Liver (tissue), 9 donors: ENCODE measurements around the gene TOR1A. TPM values are rescaled to one million over a fixed set of nuclear protein-coding genes. Genes with fewer than 3 reads are reported as not detected.

Source experiments
- DNase-seq: peaks from one replicate; pipeline ENCODE4 v3.0.0-alpha.2; 2017; ENCODE audit warnings: low spot score
- H3K27ac ChIP-seq, 2 donors: one replicate each; pipeline ENCODE4 v1.7.0; 2013; ENCODE audit warnings: inconsistent platforms in 2 of 2, low read length in 2 of 2, control low read depth in 1 of 2, low read depth in 1 of 2, mild to moderate bottlenecking in 1 of 2
- H3K27me3 ChIP-seq, 4 donors: one replicate each; pipeline versions ENCODE4 v1.6.1 to v1.7.0; 2013; ENCODE audit warnings: low read length in 3 of 4, inconsistent platforms in 1 of 4, mild to moderate bottlenecking in 1 of 4, moderate library complexity in 1 of 4; ENCODE audit not compliant: control insufficient read depth in 4 of 4, insufficient read depth in 4 of 4
- H3K36me3 ChIP-seq, 4 donors: one replicate each; pipeline versions ENCODE4 v1.6.1 to v1.7.0; 2013; ENCODE audit warnings: low read length in 3 of 4, mild to moderate bottlenecking in 3 of 4, low read depth in 1 of 4, moderate library complexity in 1 of 4; ENCODE audit not compliant: control insufficient read depth in 4 of 4, insufficient read depth in 3 of 4
- H3K4me1 ChIP-seq, 4 donors: one replicate each; pipeline versions ENCODE4 v1.6.1 to v1.7.0; 2013; ENCODE audit warnings: low read length in 3 of 4, mild to moderate bottlenecking in 3 of 4, moderate library complexity in 1 of 4; ENCODE audit not compliant: control insufficient read depth in 4 of 4, insufficient read depth in 4 of 4
- H3K4me3 ChIP-seq, 3 donors: one replicate each; pipeline versions ENCODE4 v1.6.1 to v1.7.0; 2013; ENCODE audit warnings: low read length in 3 of 3, control low read depth in 1 of 3, low read depth in 1 of 3, mild to moderate bottlenecking in 1 of 3
- H3K9ac ChIP-seq, 2 donors: one replicate each; pipeline ENCODE4 v1.7.0; 2013; ENCODE audit warnings: low read length in 2 of 2, mild to moderate bottlenecking in 2 of 2, moderate library complexity in 2 of 2, control low read depth in 1 of 2, low read depth in 1 of 2
- H3K9me3 ChIP-seq, 4 donors: one replicate each; pipeline versions ENCODE4 v1.6.1 to v1.7.0; 2013; ENCODE audit warnings: low read length in 3 of 4; ENCODE audit not compliant: control insufficient read depth in 4 of 4
- EGR1 ChIP-seq, 2 donors: IDR thresholded peaks; 2 replicates each; pipeline ENCODE4 v1.6.1; 2016 to 2018; ENCODE audit warnings: antibody characterized with exemption in 2 of 2, low read depth in 2 of 2
- FOXA1 ChIP-seq: IDR thresholded peaks from 2 replicates; pipeline ENCODE4 v1.6.1; 2016; ENCODE audit warnings: antibody characterized with exemption
- FOXA2 ChIP-seq: IDR thresholded peaks from 2 replicates; pipeline ENCODE4 v1.6.1; 2016; ENCODE audit warnings: antibody characterized with exemption
- GABPA ChIP-seq, 2 donors: IDR thresholded peaks in 1 of 2; conservative IDR thresholded peaks in 1 of 2; 2 replicates each; pipeline ENCODE4 v1.6.1; 2016; ENCODE audit warnings: antibody characterized with exemption in 2 of 2, mild to moderate bottlenecking in 1 of 2, moderate library complexity in 1 of 2
- HNF4A ChIP-seq, 2 donors: conservative IDR thresholded peaks; 2 replicates each; pipeline ENCODE4 v1.6.1; 2016; ENCODE audit warnings: antibody characterized with exemption in 2 of 2, mild to moderate bottlenecking in 2 of 2
- HNF4G ChIP-seq: IDR thresholded peaks from 2 replicates; pipeline ENCODE4 v1.6.1; 2016; ENCODE audit warnings: antibody characterized with exemption
- JUND ChIP-seq, 2 donors: IDR thresholded peaks; 2 replicates each; pipeline ENCODE4 v1.6.1; 2016; ENCODE audit warnings: antibody characterized with exemption in 2 of 2
- NR2F2 ChIP-seq: IDR thresholded peaks from 2 replicates; pipeline ENCODE4 v1.6.1; 2016; ENCODE audit warnings: antibody characterized with exemption
- RAD21 ChIP-seq, 2 donors: IDR thresholded peaks; 2 replicates each; pipeline ENCODE4 v1.6.1; 2016; ENCODE audit warnings: antibody characterized with exemption in 2 of 2, mild to moderate bottlenecking in 2 of 2
- RXRA ChIP-seq, 2 donors: IDR thresholded peaks; 2 replicates each; pipeline ENCODE4 v1.6.1; 2017 to 2018; ENCODE audit warnings: antibody characterized with exemption in 2 of 2, mild to moderate bottlenecking in 1 of 2
- SP1 ChIP-seq: IDR thresholded peaks from 2 replicates; pipeline ENCODE4 v1.6.1; 2018; ENCODE audit warnings: antibody characterized with exemption, mild to moderate bottlenecking
- TAF1 ChIP-seq: conservative IDR thresholded peaks from 2 replicates; pipeline ENCODE4 v1.6.1; 2016; ENCODE audit warnings: antibody characterized with exemption, mild to moderate bottlenecking
- YY1 ChIP-seq: IDR thresholded peaks from 2 replicates; pipeline ENCODE4 v1.6.1; 2016; ENCODE audit warnings: antibody characterized with exemption, mild to moderate bottlenecking
- WGBS: extraction: QIAGEN DNeasy Blood & Tissue Kit; methylation state at CpG from one replicate; pipeline ENCODE4 v1.1.7; 2013; 5-methylcytosine and 5-hydroxymethylcytosine counted together
- polyA plus RNA-seq, 2 donors: library from polyadenylated mRNA; stranded (reverse) in 1 of 2; unstranded in 1 of 2; fragments of 200-250 nt in 1 of 2; fragments of >200 nt in 1 of 2; fragmentation: Nextera tagmentation in 1 of 2; extraction: Ambion mirVana in 1 of 2; gene quantifications; one replicate each; pipeline versions ENCODE4 v1.2.1 to v1.2.3, GENCODE V29; 2013 to 2015
- total RNA-seq, 2 donors: library from RNA; depleted of rRNA; stranded (reverse); fragments of >200 nt; gene quantifications; one replicate each; pipeline ENCODE4 v1.2.3, GENCODE V29; 2014
- TF ChIP-seq, protein P1 (sequence below): IDR thresholded peaks from 2 replicates; pipeline ENCODE4 v1.6.1; 2016; ENCODE audit warnings: antibody characterized with exemption, mild to moderate bottlenecking
- TF ChIP-seq, protein P2 (sequence below): IDR thresholded peaks from 2 replicates; pipeline ENCODE4 v1.6.1; 2016; ENCODE audit warnings: antibody characterized with exemption
- TF ChIP-seq, protein P3 (sequence below): IDR thresholded peaks from 2 replicates; pipeline ENCODE4 v1.6.1; 2016; ENCODE audit warnings: antibody characterized with exemption
- TF ChIP-seq, protein P4 (sequence below): fragments of 150-350 bp; IDR thresholded peaks from 2 replicates; pipeline ENCODE4 v1.5.1; 2017; ENCODE audit warnings: improper control_type of control experiment, low read depth, low read length; ENCODE audit not compliant: missing input control
- TF ChIP-seq, protein P5 (sequence below): IDR thresholded peaks from 2 replicates; pipeline ENCODE4 v1.6.1; 2016; ENCODE audit warnings: antibody characterized with exemption
- donor health status: healthy.
- donor health status: healthy.
- donor health status: healthy.
- donor health status: healthy.
- donor health status: healthy.

Gene TOR1A
- total and polyA plus RNA-seq, 4 donors: 18.3 to 34.0 (median 29.8) TPM

DNA sequence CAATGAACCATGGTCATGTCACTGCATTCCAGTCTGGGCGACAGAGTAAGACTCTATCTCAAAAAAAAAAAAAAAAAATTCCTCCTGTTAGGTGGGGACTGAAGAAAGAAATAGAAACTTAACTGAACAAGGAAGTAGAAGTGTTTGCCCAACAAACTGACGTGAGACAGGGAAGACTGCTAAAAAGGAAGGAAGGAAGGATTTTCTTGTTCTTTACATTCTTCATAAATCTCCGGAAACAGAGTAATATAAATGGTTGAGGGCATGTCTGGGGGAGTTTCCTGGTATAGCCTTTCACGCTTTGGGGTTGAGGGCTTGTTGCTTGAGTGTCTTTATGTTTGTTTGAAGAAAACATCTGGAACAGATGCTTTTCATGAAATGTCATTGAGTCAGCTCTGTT is 17.9 kb downstream of the TOR1A start:
- no peaks in the 10 kb centered on the region for H3K27me3 ChIP-seq
- H3K36me3 ChIP-seq: peaks cover 5 to 12% (median 7%) of the 10 kb centered on the region in 4 donors
- peaks cover 5 to 18% (median 12%) of the 10 kb centered on the region in 4 donors for H3K4me1 ChIP-seq
- H3K4me3 ChIP-seq: no peak overlapping the region
- 65% methylated on average over 4 of the region's 4 CpGs for WGBS
- H3K9ac ChIP-seq: no peak overlapping the region
- TF ChIP-seq YY1 (no peak), HNF4G (no peak), JUND (IDR thresholded peaks at IDR 0.05) (no peak), NR2F2 (no peak), RAD21 (IDR thresholded peaks at IDR 0.05) (no peak), SP1 (no peak), FOXA2 (no peak), TAF1 (no peak), GABPA (IDR thresholded peaks at IDR 0.05 in 1 of 2, conservative IDR thresholded peaks at IDR 0.05 in 1 of 2) (no peak), HNF4A (conservative IDR thresholded peaks at IDR 0.05) (no peak), RXRA (IDR thresholded peaks at IDR 0.05) (no peak), FOXA1 (no peak), EGR1 (IDR thresholded peaks at IDR 0.05; ENCODE audit: low read depth in 2 of 2) (no peak)
- TF ChIP-seq, protein P1, sequence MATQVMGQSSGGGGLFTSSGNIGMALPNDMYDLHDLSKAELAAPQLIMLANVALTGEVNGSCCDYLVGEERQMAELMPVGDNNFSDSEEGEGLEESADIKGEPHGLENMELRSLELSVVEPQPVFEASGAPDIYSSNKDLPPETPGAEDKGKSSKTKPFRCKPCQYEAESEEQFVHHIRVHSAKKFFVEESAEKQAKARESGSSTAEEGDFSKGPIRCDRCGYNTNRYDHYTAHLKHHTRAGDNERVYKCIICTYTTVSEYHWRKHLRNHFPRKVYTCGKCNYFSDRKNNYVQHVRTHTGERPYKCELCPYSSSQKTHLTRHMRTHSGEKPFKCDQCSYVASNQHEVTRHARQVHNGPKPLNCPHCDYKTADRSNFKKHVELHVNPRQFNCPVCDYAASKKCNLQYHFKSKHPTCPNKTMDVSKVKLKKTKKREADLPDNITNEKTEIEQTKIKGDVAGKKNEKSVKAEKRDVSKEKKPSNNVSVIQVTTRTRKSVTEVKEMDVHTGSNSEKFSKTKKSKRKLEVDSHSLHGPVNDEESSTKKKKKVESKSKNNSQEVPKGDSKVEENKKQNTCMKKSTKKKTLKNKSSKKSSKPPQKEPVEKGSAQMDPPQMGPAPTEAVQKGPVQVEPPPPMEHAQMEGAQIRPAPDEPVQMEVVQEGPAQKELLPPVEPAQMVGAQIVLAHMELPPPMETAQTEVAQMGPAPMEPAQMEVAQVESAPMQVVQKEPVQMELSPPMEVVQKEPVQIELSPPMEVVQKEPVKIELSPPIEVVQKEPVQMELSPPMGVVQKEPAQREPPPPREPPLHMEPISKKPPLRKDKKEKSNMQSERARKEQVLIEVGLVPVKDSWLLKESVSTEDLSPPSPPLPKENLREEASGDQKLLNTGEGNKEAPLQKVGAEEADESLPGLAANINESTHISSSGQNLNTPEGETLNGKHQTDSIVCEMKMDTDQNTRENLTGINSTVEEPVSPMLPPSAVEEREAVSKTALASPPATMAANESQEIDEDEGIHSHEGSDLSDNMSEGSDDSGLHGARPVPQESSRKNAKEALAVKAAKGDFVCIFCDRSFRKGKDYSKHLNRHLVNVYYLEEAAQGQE: no peak
- TF ChIP-seq, protein P2, sequence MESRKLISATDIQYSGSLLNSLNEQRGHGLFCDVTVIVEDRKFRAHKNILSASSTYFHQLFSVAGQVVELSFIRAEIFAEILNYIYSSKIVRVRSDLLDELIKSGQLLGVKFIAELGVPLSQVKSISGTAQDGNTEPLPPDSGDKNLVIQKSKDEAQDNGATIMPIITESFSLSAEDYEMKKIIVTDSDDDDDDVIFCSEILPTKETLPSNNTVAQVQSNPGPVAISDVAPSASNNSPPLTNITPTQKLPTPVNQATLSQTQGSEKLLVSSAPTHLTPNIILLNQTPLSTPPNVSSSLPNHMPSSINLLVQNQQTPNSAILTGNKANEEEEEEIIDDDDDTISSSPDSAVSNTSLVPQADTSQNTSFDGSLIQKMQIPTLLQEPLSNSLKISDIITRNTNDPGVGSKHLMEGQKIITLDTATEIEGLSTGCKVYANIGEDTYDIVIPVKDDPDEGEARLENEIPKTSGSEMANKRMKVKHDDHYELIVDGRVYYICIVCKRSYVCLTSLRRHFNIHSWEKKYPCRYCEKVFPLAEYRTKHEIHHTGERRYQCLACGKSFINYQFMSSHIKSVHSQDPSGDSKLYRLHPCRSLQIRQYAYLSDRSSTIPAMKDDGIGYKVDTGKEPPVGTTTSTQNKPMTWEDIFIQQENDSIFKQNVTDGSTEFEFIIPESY: no peak
- TF ChIP-seq, protein P3, sequence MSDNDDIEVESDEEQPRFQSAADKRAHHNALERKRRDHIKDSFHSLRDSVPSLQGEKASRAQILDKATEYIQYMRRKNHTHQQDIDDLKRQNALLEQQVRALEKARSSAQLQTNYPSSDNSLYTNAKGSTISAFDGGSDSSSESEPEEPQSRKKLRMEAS: no peak
- TF ChIP-seq, protein P4, sequence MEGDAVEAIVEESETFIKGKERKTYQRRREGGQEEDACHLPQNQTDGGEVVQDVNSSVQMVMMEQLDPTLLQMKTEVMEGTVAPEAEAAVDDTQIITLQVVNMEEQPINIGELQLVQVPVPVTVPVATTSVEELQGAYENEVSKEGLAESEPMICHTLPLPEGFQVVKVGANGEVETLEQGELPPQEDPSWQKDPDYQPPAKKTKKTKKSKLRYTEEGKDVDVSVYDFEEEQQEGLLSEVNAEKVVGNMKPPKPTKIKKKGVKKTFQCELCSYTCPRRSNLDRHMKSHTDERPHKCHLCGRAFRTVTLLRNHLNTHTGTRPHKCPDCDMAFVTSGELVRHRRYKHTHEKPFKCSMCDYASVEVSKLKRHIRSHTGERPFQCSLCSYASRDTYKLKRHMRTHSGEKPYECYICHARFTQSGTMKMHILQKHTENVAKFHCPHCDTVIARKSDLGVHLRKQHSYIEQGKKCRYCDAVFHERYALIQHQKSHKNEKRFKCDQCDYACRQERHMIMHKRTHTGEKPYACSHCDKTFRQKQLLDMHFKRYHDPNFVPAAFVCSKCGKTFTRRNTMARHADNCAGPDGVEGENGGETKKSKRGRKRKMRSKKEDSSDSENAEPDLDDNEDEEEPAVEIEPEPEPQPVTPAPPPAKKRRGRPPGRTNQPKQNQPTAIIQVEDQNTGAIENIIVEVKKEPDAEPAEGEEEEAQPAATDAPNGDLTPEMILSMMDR: no peak
- TF ChIP-seq, protein P5, sequence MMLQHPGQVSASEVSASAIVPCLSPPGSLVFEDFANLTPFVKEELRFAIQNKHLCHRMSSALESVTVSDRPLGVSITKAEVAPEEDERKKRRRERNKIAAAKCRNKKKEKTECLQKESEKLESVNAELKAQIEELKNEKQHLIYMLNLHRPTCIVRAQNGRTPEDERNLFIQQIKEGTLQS: no peak
- H3K27ac ChIP-seq: no peak overlapping the region
- DNase-seq: no peak
- no peaks in the 10 kb centered on the region for H3K9me3 ChIP-seq
